WTC11 (cell line): ENCODE measurements around the gene THRA. TPM values are rescaled to one million over a fixed set of nuclear protein-coding genes. Genes with fewer than 3 reads are reported as not detected.

Experiments used
- ATAC-seq: fragments of 200-7000 bp; cut with Tn5 transposase; 2 replicates; pipeline ENCODE4 v1.10.0; 2021; ENCODE audit warnings: mild to moderate bottlenecking, moderate library complexity
- CTCF ChIA-PET: fragments of 300-600 bp; sonication (Branson Sonifier 250); formaldehyde crosslinking; loops from one replicate; lab custom pipeline; 2021; ENCODE audit warnings: antibody characterized with exemption; lab: Charles Lee
- POLR2A ChIA-PET: fragments of 350-600 bp; sonication (Branson Sonifier 250); formaldehyde crosslinking; loops from one replicate; lab custom pipeline; 2021; ENCODE audit warnings: antibody characterized with exemption; lab: Charles Lee
- DNase-seq: peaks from one replicate; pipeline ENCODE4 v3.0.0; 2021; ENCODE audit warnings: low spot score
- H3K27ac Mint-ChIP-seq: 2 replicates; pipeline ENCODE4 v1.8.0; 2021; ENCODE audit warnings: mixed read lengths
- H3K27me3 Mint-ChIP-seq: 2 replicates; pipeline ENCODE4 v1.8.0; 2021; ENCODE audit warnings: low read depth, mild to moderate bottlenecking, moderate library complexity, mixed read lengths
- H3K36me3 Mint-ChIP-seq: 2 replicates; pipeline ENCODE4 v1.8.0; 2021; ENCODE audit warnings: mixed read lengths
- H3K4me1 Mint-ChIP-seq: 2 replicates; pipeline ENCODE4 v1.8.0; 2022; ENCODE audit warnings: mixed read lengths
- H3K4me3 Mint-ChIP-seq: 2 replicates; pipeline ENCODE4 v1.8.0; 2021; ENCODE audit warnings: mild to moderate bottlenecking, moderate library complexity, mixed read lengths
- H3K9me3 Mint-ChIP-seq: 2 replicates; pipeline ENCODE4 v1.8.0; 2021; ENCODE audit warnings: mixed read lengths
- ATF6 ChIP-seq: sonication (generic); formaldehyde crosslinking; IDR thresholded peaks from 2 replicates; pipeline ENCODE4 v1.8.1; 2023; ENCODE audit warnings: mild to moderate bottlenecking, missing genetic modification reagents
- EMX1 ChIP-seq: fragments of 250-450 bp; sonication (Bioruptor Pico); IDR thresholded peaks from 2 replicates; pipeline ENCODE4 v1.8.0; 2021; ENCODE audit warnings: mild to moderate bottlenecking
- ERG ChIP-seq: fragments of 250-450 bp; sonication (Bioruptor Pico); IDR thresholded peaks from 2 replicates; pipeline ENCODE4 v1.8.0; 2021; ENCODE audit warnings: mild to moderate bottlenecking
- ESRRA ChIP-seq: sonication (generic); formaldehyde crosslinking; IDR thresholded peaks from 2 replicates; pipeline ENCODE4 v1.8.1; 2022; ENCODE audit warnings: mild to moderate bottlenecking, missing genetic modification reagents, borderline replicate concordance
- FOXJ3 ChIP-seq: sonication (generic); formaldehyde crosslinking; IDR thresholded peaks from 2 replicates; pipeline ENCODE4 v1.9.0; 2021; ENCODE audit warnings: missing genetic modification reagents, mild to moderate bottlenecking, borderline replicate concordance
- GABPB1 ChIP-seq: sonication (generic); formaldehyde crosslinking; IDR thresholded peaks from 2 replicates; pipeline ENCODE4 v1.8.1; 2023; ENCODE audit warnings: mild to moderate bottlenecking, missing genetic modification reagents
- GRHL2 ChIP-seq: fragments of 250-450 bp; sonication (Bioruptor Pico); IDR thresholded peaks from 2 replicates; pipeline ENCODE4 v1.8.0; 2022; ENCODE audit warnings: mild to moderate bottlenecking, moderate library complexity; ENCODE audit not compliant: insufficient replicate concordance, severe bottlenecking
- HMGXB4 ChIP-seq: sonication (generic); formaldehyde crosslinking; IDR thresholded peaks from 2 replicates; pipeline ENCODE4 v1.8.1; 2023; ENCODE audit warnings: mild to moderate bottlenecking, moderate library complexity, missing genetic modification reagents
- IRF1 ChIP-seq: sonication (generic); formaldehyde crosslinking; IDR thresholded peaks from 2 replicates; pipeline ENCODE4 v1.8.0; 2023; ENCODE audit warnings: missing genetic modification reagents
- IRF2 ChIP-seq: sonication (generic); formaldehyde crosslinking; IDR thresholded peaks from 2 replicates; pipeline ENCODE4 v1.8.0; 2022; ENCODE audit warnings: low read depth, missing genetic modification reagents, borderline replicate concordance
- JAZF1 ChIP-seq: fragments of 250-450 bp; sonication (Bioruptor Pico); IDR thresholded peaks from 2 replicates; pipeline ENCODE4 v1.9.0; 2021; ENCODE audit warnings: moderate library complexity, mild to moderate bottlenecking, inconsistent platforms
- JUN ChIP-seq: sonication (generic); formaldehyde crosslinking; IDR thresholded peaks from 2 replicates; pipeline ENCODE4 v1.8.0; 2023; ENCODE audit warnings: mild to moderate bottlenecking, missing genetic modification reagents
- NR1H2 ChIP-seq: sonication (generic); formaldehyde crosslinking; IDR thresholded peaks from 2 replicates; pipeline ENCODE4 v1.9.0; 2021; ENCODE audit warnings: mild to moderate bottlenecking, moderate library complexity, missing genetic modification reagents
- NR3C1 ChIP-seq: sonication (generic); formaldehyde crosslinking; conservative IDR thresholded peaks from 2 replicates; pipeline ENCODE4 v1.8.1; 2023; ENCODE audit warnings: low read depth, mild to moderate bottlenecking, missing genetic modification reagents
- PRRX2 ChIP-seq: fragments of 250-450 bp; sonication (Bioruptor Pico); IDR thresholded peaks from 2 replicates; pipeline ENCODE4 v1.8.0; 2021; ENCODE audit warnings: mild to moderate bottlenecking
- RORB ChIP-seq: fragments of 250-450 bp; sonication (Bioruptor Pico); IDR thresholded peaks from 2 replicates; pipeline ENCODE4 v1.9.0; 2021; ENCODE audit warnings: mild to moderate bottlenecking
- SMAD3 ChIP-seq: sonication (generic); formaldehyde crosslinking; IDR thresholded peaks from 2 replicates; pipeline ENCODE4 v1.8.0; 2022; ENCODE audit warnings: missing genetic modification reagents, mild to moderate bottlenecking, borderline replicate concordance
- SMAD4 ChIP-seq: sonication (generic); formaldehyde crosslinking; IDR thresholded peaks from 2 replicates; pipeline ENCODE4 v1.8.0; 2022; ENCODE audit warnings: mild to moderate bottlenecking, missing genetic modification reagents
- TEAD4 ChIP-seq: sonication (generic); formaldehyde crosslinking; IDR thresholded peaks from 2 replicates; pipeline ENCODE4 v1.8.0; 2022; ENCODE audit warnings: mild to moderate bottlenecking, missing genetic modification reagents
- TP53 ChIP-seq: sonication (generic); formaldehyde crosslinking; IDR thresholded peaks from 2 replicates; pipeline ENCODE4 v1.8.1; 2023; ENCODE audit warnings: mild to moderate bottlenecking, missing genetic modification reagents
- ZNF121 ChIP-seq: sonication (generic); formaldehyde crosslinking; IDR thresholded peaks from 2 replicates; pipeline ENCODE4 v1.8.0; 2023; ENCODE audit warnings: missing genetic modification reagents
- ZNF219 ChIP-seq: sonication (generic); formaldehyde crosslinking; IDR thresholded peaks from 2 replicates; pipeline ENCODE4 v1.8.0; 2023; ENCODE audit warnings: missing genetic modification reagents, mild to moderate bottlenecking, borderline replicate concordance
- ZNF232 ChIP-seq: sonication (generic); formaldehyde crosslinking; IDR thresholded peaks from 2 replicates; pipeline ENCODE4 v1.8.0; 2022; ENCODE audit warnings: mild to moderate bottlenecking, missing genetic modification reagents
- ZNF416 ChIP-seq: fragments of 250-450 bp; sonication (Bioruptor Pico); IDR thresholded peaks from 2 replicates; pipeline ENCODE4 v1.9.0; 2021; ENCODE audit warnings: mild to moderate bottlenecking, inconsistent platforms
- total RNA-seq: library from RNA; stranded (reverse); gene quantifications from 3 replicates; pipeline ENCODE4 v1.2.3, GENCODE V29; 2021

Gene THRA
- total RNA-seq, 1 experiment from 2014 or later = 15.9 TPM

GRCh38 chr17:40106760-40107521 lies 44.2 kb downstream of the THRA start:
- Mint-ChIP-seq H3K4me1 (peaks cover 87% of the 10 kb centered on the region), H3K27ac (no peak overlapping the region), H3K4me3 (peak overlapping the region; percentile 26; the same call in 1 of the 2 replicates), H3K27me3 (peaks cover 56% of the 10 kb centered on the region), H3K9me3 (no peaks in the 10 kb centered on the region)
- ChIA-PET CTCF (interaction anchor here (0.6 to 1.9 kb wide), 11 partner anchors 8 to 474 kb away, joined by 3 to 13 read pairs (median 5); no protein-coding TSS in a partner anchor), POLR2A (interaction anchor here (1.1 kb wide), 1 partner anchor 8 kb away, joined by 3 read pairs; no protein-coding TSS in a partner anchor)
- no peak for ATAC-seq
- TF ChIP-seq ATF6 (CRISPR knock-in tag) (no peak), JAZF1 (CRISPR knock-in tag) (no peak), ZNF219 (CRISPR knock-in tag) (no peak), ZNF232 (CRISPR knock-in tag) (no peak), EMX1 (no peak), TP53 (CRISPR knock-in tag) (0 out of 2 replicates have a peak, but pooled peaks have one; percentile 25), RORB (CRISPR knock-in tag) (no peak)
- TF ChIP-seq, all 79 proteins: peak for 1
- peak; percentile 22 for DNase-seq
- H3K36me3 Mint-ChIP-seq = no peaks in the 10 kb centered on the region

GRCh38 chr17:40107522-40108174 lies 44.9 kb downstream of the THRA start:
- H3K27me3 Mint-ChIP-seq = peaks cover 53% of the 10 kb centered on the region
- no peaks in the 10 kb centered on the region for H3K9me3 Mint-ChIP-seq
- peaks cover 92% of the 10 kb centered on the region for H3K4me1 Mint-ChIP-seq
- no peak overlapping the region for H3K27ac Mint-ChIP-seq
- TF ChIP-seq SMAD3 (CRISPR knock-in tag) (no peak), TEAD4 (CRISPR knock-in tag) (no peak), IRF2 (CRISPR knock-in tag) (no peak), ESRRA (CRISPR knock-in tag) (no peak), HMGXB4 (CRISPR knock-in tag) (no peak), GABPB1 (CRISPR knock-in tag) (peak; percentile 82), JUN (CRISPR knock-in tag) (no peak), ZNF232 (CRISPR knock-in tag) (no peak)
- ChIA-PET POLR2A (interaction anchor here (1.1 kb wide), 1 partner anchor 9 kb away, joined by 3 read pairs; no protein-coding TSS in a partner anchor), CTCF (interaction anchor here (0.8 to 1.9 kb wide), 8 partner anchors 9 to 94 kb away, joined by 3 to 13 read pairs (median 7); no protein-coding TSS in a partner anchor)
- H3K36me3 Mint-ChIP-seq = no peaks in the 10 kb centered on the region
- DNase-seq = no peak
- 0 out of 2 replicates have a peak overlapping the region, but pooled peaks have one; percentile 26 for H3K4me3 Mint-ChIP-seq
- no peak for ATAC-seq

GRCh38 chr17:40108970-40109824 lies 46.4 kb downstream of the THRA start:
- Mint-ChIP-seq H3K4me3 (no peak overlapping the region), H3K27me3 (peaks cover 45% of the 10 kb centered on the region), H3K4me1 (peaks cover 92% of the 10 kb centered on the region), H3K27ac (peak overlapping the region; percentile 97), H3K36me3 (no peaks in the 10 kb centered on the region), H3K9me3 (no peaks in the 10 kb centered on the region)
- ATAC-seq = no peak
- POLR2A ChIA-PET = interaction anchor here (0.6 to 5.7 kb wide), 3 partner anchors 10 to 129 kb away, joined by 3 to 56 read pairs (median 5); partner anchors contain the start of genes NR1D1 and PSMD3
- CTCF ChIA-PET = interaction anchor here (0.5 to 6.7 kb wide), 18 partner anchors 9 to 762 kb away, joined by 3 to 185 read pairs (median 8); partner anchors contain the start of genes CSF3, MSL1, NR1D1 and RAPGEFL1
- DNase-seq = no peak
- no peak for TF ChIP-seq PRRX2
- no peak for TF ChIP-seq ZNF416
- TF ChIP-seq SMAD4 (CRISPR knock-in tag) = no peak
- TF ChIP-seq ZNF121 (CRISPR knock-in tag) = no peak
- TF ChIP-seq TEAD4 (CRISPR knock-in tag) = no peak
- TF ChIP-seq GRHL2 (CRISPR knock-in tag) = no peak
- no peak for TF ChIP-seq NR1H2 (CRISPR knock-in tag)
- no peak for TF ChIP-seq IRF1 (CRISPR knock-in tag)
- no peak for TF ChIP-seq NR3C1
- no peak for TF ChIP-seq ERG
- no peak for TF ChIP-seq FOXJ3 (CRISPR knock-in tag)
